Tibial artery (tissue), 4 donors: Measurements from ENCODE around the gene ACE2.

Experiments used
- DNase-seq, 2 donors: peaks; one replicate each; pipeline ENCODE4 v3.0.0-alpha.2; 2019
- H3K27ac ChIP-seq, 2 donors: fragments of 200-600 bp; sonication (generic) in 1 of 2; 1 replicate in 1 of 2; 2 replicates in 1 of 2; pipeline ENCODE4 v1.5.1; 2018 to 2019; ENCODE audit warnings: mild to moderate bottlenecking in 1 of 2
- H3K27me3 ChIP-seq, 2 donors: fragments of 200-600 bp; sonication (generic) in 1 of 2; one replicate each; pipeline versions ENCODE4 v1.5.1 to v1.6.0; 2016 to 2019
- H3K36me3 ChIP-seq, 3 donors: fragments of 200-600 bp; sonication (generic) in 2 of 3; one replicate each; pipeline ENCODE4 v1.5.1; 2016 to 2019; ENCODE audit warnings: mild to moderate bottlenecking in 2 of 3
- H3K4me1 ChIP-seq, 4 donors: fragments of 200-600 bp; sonication (generic) in 2 of 4; 1 replicate in 3 of 4; 2 replicates in 1 of 4; pipeline ENCODE4 v1.5.1; 2016 to 2019
- H3K4me3 ChIP-seq, 2 donors: fragments of 200-600 bp; sonication (generic) in 1 of 2; 1 replicate in 1 of 2; 2 replicates in 1 of 2; pipeline ENCODE4 v1.5.1; 2018 to 2019; ENCODE audit warnings: mild to moderate bottlenecking in 2 of 2
- H3K9me3 ChIP-seq, 3 donors: fragments of 200-600 bp; sonication (generic) in 1 of 3; one replicate each; pipeline ENCODE4 v1.5.1; 2016 to 2019
- intact Hi-C: fragments of 100-400 bp; cut with DNase I; formaldehyde crosslinking; loops from one replicate; pipeline ENCODE4 v1.15.0; 2023; ENCODE audit warnings: low total_unique reads
- TF ChIP-seq, protein P1 (sequence below), 2 experiments: fragments of 200-600 bp in 1 of 2; fragments of 450-650 bp in 1 of 2; IDR thresholded peaks; one replicate each; pipeline ENCODE4 v1.5.1; 2017 to 2019; ENCODE audit warnings: antibody characterized with exemption in 2 of 2, mild to moderate bottlenecking in 1 of 2, moderate library complexity in 1 of 2

Gene ACE2

DNA sequence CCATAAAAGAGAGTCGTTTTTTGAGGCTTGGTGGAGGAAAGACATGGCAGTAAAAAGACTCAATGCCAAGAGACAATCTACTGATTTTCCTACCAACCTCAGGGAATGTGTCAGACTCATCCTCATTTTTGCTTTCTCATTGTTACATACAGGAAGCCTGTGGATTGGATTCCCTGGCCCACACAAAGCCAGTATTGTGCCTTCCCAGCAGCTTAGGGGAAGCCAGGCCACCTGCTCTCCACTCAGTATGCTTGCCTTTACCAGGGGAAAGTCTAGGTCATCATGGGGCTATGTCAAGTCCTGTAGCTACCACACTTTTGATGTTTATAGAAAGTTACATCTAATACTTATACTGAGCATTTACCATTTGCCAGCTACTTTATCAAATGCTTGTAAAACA, 89.2 kb downstream of the ACE2 start:
- no peaks in the 10 kb centered on the region for H3K4me1 ChIP-seq
- TF ChIP-seq, protein P1, sequence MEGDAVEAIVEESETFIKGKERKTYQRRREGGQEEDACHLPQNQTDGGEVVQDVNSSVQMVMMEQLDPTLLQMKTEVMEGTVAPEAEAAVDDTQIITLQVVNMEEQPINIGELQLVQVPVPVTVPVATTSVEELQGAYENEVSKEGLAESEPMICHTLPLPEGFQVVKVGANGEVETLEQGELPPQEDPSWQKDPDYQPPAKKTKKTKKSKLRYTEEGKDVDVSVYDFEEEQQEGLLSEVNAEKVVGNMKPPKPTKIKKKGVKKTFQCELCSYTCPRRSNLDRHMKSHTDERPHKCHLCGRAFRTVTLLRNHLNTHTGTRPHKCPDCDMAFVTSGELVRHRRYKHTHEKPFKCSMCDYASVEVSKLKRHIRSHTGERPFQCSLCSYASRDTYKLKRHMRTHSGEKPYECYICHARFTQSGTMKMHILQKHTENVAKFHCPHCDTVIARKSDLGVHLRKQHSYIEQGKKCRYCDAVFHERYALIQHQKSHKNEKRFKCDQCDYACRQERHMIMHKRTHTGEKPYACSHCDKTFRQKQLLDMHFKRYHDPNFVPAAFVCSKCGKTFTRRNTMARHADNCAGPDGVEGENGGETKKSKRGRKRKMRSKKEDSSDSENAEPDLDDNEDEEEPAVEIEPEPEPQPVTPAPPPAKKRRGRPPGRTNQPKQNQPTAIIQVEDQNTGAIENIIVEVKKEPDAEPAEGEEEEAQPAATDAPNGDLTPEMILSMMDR (IDR thresholded peaks at IDR 0.05) = no peak

More for the DNA sequence above, 89.2 kb downstream of the ACE2 start:
- DNase-seq = no peak
- Histone ChIP-seq H3K9me3 (no peaks in the 10 kb centered on the region), H3K27ac (no peak overlapping the region), H3K36me3 (no peaks in the 10 kb centered on the region), H3K27me3 (no peaks in the 10 kb centered on the region), H3K4me3 (no peak overlapping the region)
- intact Hi-C loops = no loop called here
